ENCODE measurements around the gene NPHP4. TPM values are rescaled to one million over a fixed set of nuclear protein-coding genes. Genes with fewer than 3 reads are reported as not detected.

NPHP4 gene
- total RNA-seq, 2 donors from 2014 or later = 11.4 to 32.2 TPM

DNA sequence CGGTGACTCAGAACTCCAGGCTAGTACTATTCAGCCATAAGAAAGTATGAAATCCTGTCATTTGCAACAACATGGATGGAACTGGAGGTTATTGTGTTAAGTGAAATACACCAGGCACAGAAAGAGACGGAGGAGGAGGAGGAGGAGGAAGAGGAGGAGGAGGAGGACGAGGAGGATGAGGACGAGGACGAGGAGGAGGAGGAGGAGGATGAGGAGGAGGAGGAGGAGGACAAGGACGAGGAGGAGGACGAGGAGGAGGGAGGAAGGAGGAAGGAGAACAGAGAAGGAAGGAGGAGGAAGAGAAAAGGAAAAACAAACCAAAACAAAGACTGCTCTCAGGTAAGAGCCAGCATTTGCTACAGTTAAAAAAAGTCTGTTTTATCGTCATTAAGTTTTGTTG is 178.7 kb downstream of the NPHP4 start:
- TF ChIP-seq POLR2A (IDR thresholded peaks at IDR 0.05) = no peak
- TF ChIP-seq CTCF (IDR thresholded peaks at IDR 0.05) = no peak
- TF ChIP-seq POLR2AphosphoS5 (IDR thresholded peaks at IDR 0.05) = no peak
- no peaks in the 10 kb centered on the region for H3K36me3 ChIP-seq
- DNase-seq (ENCODE audit: low spot score) = no peak
- no peak overlapping the region for H3K27ac ChIP-seq
- no peaks in the 10 kb centered on the region for H3K27me3 ChIP-seq (replicated peaks; ENCODE audit: insufficient read depth)
- intact Hi-C loops (cut with DNase I) = no loop called here
- H3K9me3 ChIP-seq = no peaks in the 10 kb centered on the region
- 69% methylated on average over 8 of the region's 8 CpGs for WGBS
- H3K4me1 ChIP-seq (replicated peaks) = no peaks in the 10 kb centered on the region
- H3K4me3 ChIP-seq = no peak overlapping the region

Small RNA genes lying within 50 kb of the gene (microRNA-seq; reads per million reads assigned to microRNA genes)
- not detected for gene MIR4689

Small RNA genes lying within 50 kb of the gene (small RNA-seq; reads per million reads assigned to genes)
- 0 reads per million in 2 donors for gene MIR4689

Other genes starting within 250 kb of the NPHP4 start
- 1 to 10 TPM; 2.0 to 5.5 TPM for gene KCNAB2, start 53.5 kb upstream of the NPHP4 start, total RNA-seq
- 10 to 100 TPM in 1 of 2 donors, 1 to 10 TPM in 1; 4.9 to 17.0 TPM for gene CHD5, start 187.9 kb upstream of the NPHP4 start, total RNA-seq
- 100 to 1,000 TPM; 121 to 213 TPM for gene RPL22, start 207.2 kb upstream of the NPHP4 start, total RNA-seq
- 10 to 100 TPM; 45.7 to 47.4 TPM for gene RNF207, start 213.7 kb upstream of the NPHP4 start, total RNA-seq
- 10 to 100 TPM; 54.2 to 58.3 TPM for gene ICMT, start 243.5 kb upstream of the NPHP4 start, total RNA-seq